DND-41 (cell line): Measurements from ENCODE around the gene COMMD9.

Experiments used
- ATAC-seq: fragments of 200-7000 bp; cut with Tn5 transposase; 3 replicates; pipeline ENCODE4 v1.9.1; 2021; ENCODE audit warnings: low read depth; ENCODE audit not compliant: insufficient read depth
- DNase-seq: peaks from one replicate; pipeline ENCODE4 v3.0.0-alpha.2; 2020
- H2AFZ ChIP-seq: 2 replicates; pipeline ENCODE4 v1.6.0; 2012; ENCODE audit warnings: low read depth, low read length
- H3K27ac ChIP-seq: 2 replicates; pipeline ENCODE4 v1.5.1; 2012; ENCODE audit warnings: low read length, inconsistent platforms
- H3K27me3 ChIP-seq: fragments of 200-600 bp; sonication (generic); 2 replicates; pipeline ENCODE4 v1.6.0; 2012; ENCODE audit warnings: low read length, mild to moderate bottlenecking, inconsistent platforms; ENCODE audit not compliant: insufficient read depth, poor library complexity
- H3K36me3 ChIP-seq: 2 replicates; pipeline ENCODE4 v1.5.1; 2012; ENCODE audit warnings: low read length, inconsistent platforms; ENCODE audit not compliant: insufficient read depth
- H3K4me1 ChIP-seq: 2 replicates; pipeline ENCODE4 v1.5.1; 2012; ENCODE audit warnings: mild to moderate bottlenecking, low read length; ENCODE audit not compliant: insufficient read depth
- H3K4me2 ChIP-seq: 2 replicates; pipeline ENCODE4 v1.6.0; 2012; ENCODE audit warnings: mild to moderate bottlenecking, moderate library complexity, low read length, inconsistent platforms; ENCODE audit not compliant: insufficient read depth
- H3K4me3 ChIP-seq, 2 experiments: fragments of 200-600 bp in 1 of 2; shearing (Covaris generic) in 1 of 2; 2 replicates each; pipeline ENCODE4 v1.5.1; 2012 to 2016; ENCODE audit warnings: inconsistent platforms in 2 of 2, low read length in 2 of 2, mild to moderate bottlenecking in 2 of 2, low read depth in 1 of 2, moderate library complexity in 1 of 2
- H3K79me2 ChIP-seq: 2 replicates; pipeline ENCODE4 v1.6.0; 2012; ENCODE audit warnings: low read length, inconsistent platforms; ENCODE audit not compliant: insufficient read depth
- H3K9ac ChIP-seq: 2 replicates; pipeline ENCODE4 v1.6.0; 2012; ENCODE audit warnings: low read depth, mild to moderate bottlenecking, inconsistent platforms, low read length, moderate library complexity
- H3K9me3 ChIP-seq: 2 replicates; pipeline ENCODE4 v1.5.1; 2012; ENCODE audit warnings: low read length, moderate library complexity, mild to moderate bottlenecking, inconsistent platforms; ENCODE audit not compliant: insufficient read depth, severe bottlenecking
- H4K20me1 ChIP-seq: 2 replicates; pipeline ENCODE4 v1.6.0; 2012; ENCODE audit warnings: low read length; ENCODE audit not compliant: insufficient read depth
- EZH2 ChIP-seq: IDR thresholded peaks from 3 replicates; pipeline ENCODE4 v1.6.1; 2012; ENCODE audit warnings: borderline replicate concordance, low read depth, mild to moderate bottlenecking, moderate library complexity, low read length, inconsistent platforms; ENCODE audit not compliant: severe bottlenecking
- TF ChIP-seq, protein P1 (sequence below): IDR thresholded peaks from 2 replicates; pipeline ENCODE4 v1.5.1; 2012; ENCODE audit warnings: borderline replicate concordance, low read length, moderate library complexity, mild to moderate bottlenecking; ENCODE audit not compliant: poor library complexity, severe bottlenecking; ENCODE audit errors: extremely low read depth

COMMD9 gene

GRCh38 chr11:36264973-36265344 lies 24.3 kb downstream of the COMMD9 start:
- Histone ChIP-seq H3K4me1 (no peaks in the 10 kb centered on the region), H3K79me2 (no peaks in the 10 kb centered on the region), H3K36me3 (no peaks in the 10 kb centered on the region), H3K4me3 (no peak overlapping the region), H3K9me3 (no peaks in the 10 kb centered on the region), H3K27me3 (no peaks in the 10 kb centered on the region), H4K20me1 (no peaks in the 10 kb centered on the region), H3K27ac (no peak overlapping the region), H3K9ac (no peak overlapping the region), H2AFZ (no peak overlapping the region), H3K4me2 (no peak overlapping the region)
- DNase-seq (no peak), ATAC-seq (no peak)
- TF ChIP-seq EZH2: no peak
- TF ChIP-seq, protein P1, sequence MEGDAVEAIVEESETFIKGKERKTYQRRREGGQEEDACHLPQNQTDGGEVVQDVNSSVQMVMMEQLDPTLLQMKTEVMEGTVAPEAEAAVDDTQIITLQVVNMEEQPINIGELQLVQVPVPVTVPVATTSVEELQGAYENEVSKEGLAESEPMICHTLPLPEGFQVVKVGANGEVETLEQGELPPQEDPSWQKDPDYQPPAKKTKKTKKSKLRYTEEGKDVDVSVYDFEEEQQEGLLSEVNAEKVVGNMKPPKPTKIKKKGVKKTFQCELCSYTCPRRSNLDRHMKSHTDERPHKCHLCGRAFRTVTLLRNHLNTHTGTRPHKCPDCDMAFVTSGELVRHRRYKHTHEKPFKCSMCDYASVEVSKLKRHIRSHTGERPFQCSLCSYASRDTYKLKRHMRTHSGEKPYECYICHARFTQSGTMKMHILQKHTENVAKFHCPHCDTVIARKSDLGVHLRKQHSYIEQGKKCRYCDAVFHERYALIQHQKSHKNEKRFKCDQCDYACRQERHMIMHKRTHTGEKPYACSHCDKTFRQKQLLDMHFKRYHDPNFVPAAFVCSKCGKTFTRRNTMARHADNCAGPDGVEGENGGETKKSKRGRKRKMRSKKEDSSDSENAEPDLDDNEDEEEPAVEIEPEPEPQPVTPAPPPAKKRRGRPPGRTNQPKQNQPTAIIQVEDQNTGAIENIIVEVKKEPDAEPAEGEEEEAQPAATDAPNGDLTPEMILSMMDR: no peak

- no peak for ATAC-seq
- H3K9ac ChIP-seq: no peak overlapping the region
- H4K20me1 ChIP-seq: no peaks in the 10 kb centered on the region
- H3K9me3 ChIP-seq: no peaks in the 10 kb centered on the region
- no peak for DNase-seq
- H3K27me3 ChIP-seq: no peaks in the 10 kb centered on the region
- H2AFZ ChIP-seq: no peak overlapping the region
- H3K4me1 ChIP-seq: no peaks in the 10 kb centered on the region
- H3K4me2 ChIP-seq: no peak overlapping the region
- no peak overlapping the region for H3K4me3 ChIP-seq
- no peak overlapping the region for H3K27ac ChIP-seq
- TF ChIP-seq EZH2: no peak
- TF ChIP-seq, protein P1: no peak
- no peaks in the 10 kb centered on the region for H3K36me3 ChIP-seq
- no peaks in the 10 kb centered on the region for H3K79me2 ChIP-seq
These were observed 24.9 kb downstream of the COMMD9 start for GRCh38 chr11:36264011-36264972.

DNA sequence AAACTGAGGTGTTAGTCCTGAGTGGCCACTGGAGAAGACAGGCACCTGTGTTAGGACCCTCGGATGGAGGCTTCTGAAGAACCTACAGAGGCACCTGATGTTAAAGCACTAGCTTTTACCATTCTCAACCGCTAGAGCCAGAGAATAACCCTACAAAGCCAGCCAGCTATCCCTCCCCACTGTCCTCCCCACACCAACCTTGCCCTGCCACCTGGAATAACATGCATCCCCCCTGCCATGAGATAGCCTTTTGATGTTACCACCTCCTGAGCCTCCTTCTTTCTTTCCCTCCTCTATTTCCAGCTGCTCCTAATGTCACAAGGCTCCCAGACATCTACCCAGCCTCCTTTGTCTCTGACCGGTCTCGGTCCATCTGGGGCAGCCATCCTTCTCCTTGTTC lies 28.1 kb downstream of the COMMD9 start:
- Histone ChIP-seq H4K20me1 (no peaks in the 10 kb centered on the region), H3K9ac (no peak overlapping the region), H3K9me3 (no peaks in the 10 kb centered on the region), H3K4me1 (no peaks in the 10 kb centered on the region), H3K36me3 (no peaks in the 10 kb centered on the region), H3K27ac (no peak overlapping the region), H3K27me3 (peaks cover 3% of the 10 kb centered on the region), H3K79me2 (no peaks in the 10 kb centered on the region), H2AFZ (no peak overlapping the region), H3K4me3 (no peak overlapping the region), H3K4me2 (no peak overlapping the region)
- DNase-seq: no peak
- no peak for ATAC-seq
- no peak for TF ChIP-seq EZH2
- TF ChIP-seq, protein P1: no peak
